Progenitor cell of endocrine pancreas (in vitro differentiated cells): ENCODE results near the gene GNLY. TPM values are rescaled to one million over a fixed set of nuclear protein-coding genes. Genes with fewer than 3 reads are reported as not detected.

Experiments
- DNase-seq: peaks from one replicate; pipeline ENCODE4 v3.0.0; 2021; ENCODE audit warnings: low spot score; ENCODE audit not compliant: unreplicated experiment
- H3K27ac Mint-ChIP-seq: 2 replicates; pipeline ENCODE4 v1.8.0; 2021; ENCODE audit warnings: mild to moderate bottlenecking, moderate library complexity, mixed read lengths
- H3K27me3 Mint-ChIP-seq: 2 replicates; pipeline ENCODE4 v1.8.0; 2021; ENCODE audit warnings: mixed read lengths
- H3K36me3 Mint-ChIP-seq: 2 replicates; pipeline ENCODE4 v1.8.0; 2022; ENCODE audit warnings: mixed read lengths; ENCODE audit not compliant: insufficient read depth
- H3K4me1 Mint-ChIP-seq: 2 replicates; pipeline ENCODE4 v1.8.0; 2021; ENCODE audit warnings: low read depth, mixed read lengths
- H3K4me3 Mint-ChIP-seq: 2 replicates; pipeline ENCODE4 v1.8.0; 2021; ENCODE audit warnings: low read depth, mild to moderate bottlenecking, moderate library complexity, mixed read lengths
- H3K9me3 Mint-ChIP-seq: 2 replicates; pipeline ENCODE4 v1.8.0; 2021; ENCODE audit warnings: low read depth, mixed read lengths
- CTCF ChIP-seq: fragments of 200-600 bp; sonication (generic); IDR thresholded peaks from one replicate; pipeline ENCODE4 v1.5.0; 2021; ENCODE audit warnings: antibody characterized with exemption, mild to moderate bottlenecking; ENCODE audit not compliant: unreplicated experiment
- total RNA-seq: library from RNA; stranded (reverse); gene quantifications from 2 replicates; pipeline ENCODE4 v1.2.1, GENCODE V29; 2021

GNLY gene
- total RNA-seq, 1 donor from 2014 or later = not detected

- Mint-ChIP-seq H3K27ac (no peak overlapping the region), H3K36me3 (peaks cover 6% of the 10 kb centered on the region), H3K4me1 (peaks cover 2% of the 10 kb centered on the region), H3K4me3 (no peak overlapping the region), H3K27me3 (no peaks in the 10 kb centered on the region), H3K9me3 (no peaks in the 10 kb centered on the region)
- no peak for TF ChIP-seq CTCF
- DNase-seq = no peak
These were observed 33.4 kb upstream of the GNLY start for GRCh38 chr2:85660725-85661124.

- H3K4me1 Mint-ChIP-seq = peaks cover 2% of the 10 kb centered on the region
- no peak for DNase-seq
These were observed 32.9 kb upstream of the GNLY start for GRCh38 chr2:85661139-85661858.

GRCh38 chr2:85662899-85663593 is 31.1 kb upstream of the GNLY start:
- no peaks in the 10 kb centered on the region for H3K4me1 Mint-ChIP-seq
- H3K36me3 Mint-ChIP-seq = no peaks in the 10 kb centered on the region
- H3K27ac Mint-ChIP-seq = no peak overlapping the region
- no peaks in the 10 kb centered on the region for H3K27me3 Mint-ChIP-seq
- no peak overlapping the region for H3K4me3 Mint-ChIP-seq
- DNase-seq = no peak
- TF ChIP-seq CTCF = no peak
- no peaks in the 10 kb centered on the region for H3K9me3 Mint-ChIP-seq

More at GRCh38 chr2:85661139-85661858, 32.9 kb upstream of the GNLY start:
- no peak overlapping the region for H3K27ac Mint-ChIP-seq
- H3K27me3 Mint-ChIP-seq = no peaks in the 10 kb centered on the region
- no peaks in the 10 kb centered on the region for H3K9me3 Mint-ChIP-seq
- H3K36me3 Mint-ChIP-seq = peaks cover 3% of the 10 kb centered on the region
- TF ChIP-seq CTCF = no peak
- no peak overlapping the region for H3K4me3 Mint-ChIP-seq

- TF ChIP-seq CTCF = no peak
- Mint-ChIP-seq H3K36me3 (no peaks in the 10 kb centered on the region), H3K4me3 (no peak overlapping the region), H3K27me3 (no peaks in the 10 kb centered on the region), H3K27ac (no peak overlapping the region), H3K4me1 (no peaks in the 10 kb centered on the region), H3K9me3 (no peaks in the 10 kb centered on the region)
- no peak for DNase-seq
These were observed 30.3 kb upstream of the GNLY start for GRCh38 chr2:85663594-85664565.
